Skeletal muscle tissue (tissue), 4 donors: ENCODE data around the gene PNMA6E. TPM values are rescaled to one million over a fixed set of nuclear protein-coding genes. Genes with fewer than 3 reads are reported as not detected.
"Not testable (repeated sequence)": the region's sequence is repeated elsewhere in the genome, so short reads cannot be mapped to it uniquely, and the experiment has no call there.

Experiments
- H3K27ac ChIP-seq: one replicate; pipeline ENCODE4 v1.7.0; 2013; ENCODE audit warnings: mild to moderate bottlenecking, low read depth, low read length, inconsistent platforms
- H3K27me3 ChIP-seq, 3 donors: one replicate each; pipeline ENCODE4 v1.7.0; 2013; ENCODE audit warnings: low read length in 3 of 3; ENCODE audit not compliant: control insufficient read depth in 3 of 3, insufficient read depth in 3 of 3
- H3K36me3 ChIP-seq, 3 donors: one replicate each; pipeline ENCODE4 v1.7.0; 2013; ENCODE audit warnings: low read length in 3 of 3; ENCODE audit not compliant: control insufficient read depth in 3 of 3, insufficient read depth in 3 of 3
- H3K4me1 ChIP-seq, 3 donors: one replicate each; pipeline ENCODE4 v1.7.0; 2013; ENCODE audit warnings: low read length in 3 of 3, mild to moderate bottlenecking in 3 of 3; ENCODE audit not compliant: control insufficient read depth in 3 of 3, insufficient read depth in 3 of 3
- H3K4me3 ChIP-seq, 3 donors: one replicate each; pipeline ENCODE4 v1.7.0; 2013; ENCODE audit warnings: low read length in 3 of 3
- H3K9ac ChIP-seq, 3 donors: one replicate each; pipeline ENCODE4 v1.7.0; 2013; ENCODE audit warnings: low read length in 3 of 3, mild to moderate bottlenecking in 3 of 3, moderate library complexity in 2 of 3, low read depth in 1 of 3
- H3K9me3 ChIP-seq, 3 donors: one replicate each; pipeline ENCODE4 v1.7.0; 2013; ENCODE audit warnings: low read length in 3 of 3; ENCODE audit not compliant: control insufficient read depth in 3 of 3
- total RNA-seq: library from RNA; depleted of rRNA; stranded (reverse); fragments of >200 nt; gene quantifications from one replicate; pipeline ENCODE4 v1.2.3, GENCODE V29; 2014
- donor health status: Osteomylitis.

Gene PNMA6E
- total RNA-seq, 1 donor from 2014 or later = not detected

DNA sequence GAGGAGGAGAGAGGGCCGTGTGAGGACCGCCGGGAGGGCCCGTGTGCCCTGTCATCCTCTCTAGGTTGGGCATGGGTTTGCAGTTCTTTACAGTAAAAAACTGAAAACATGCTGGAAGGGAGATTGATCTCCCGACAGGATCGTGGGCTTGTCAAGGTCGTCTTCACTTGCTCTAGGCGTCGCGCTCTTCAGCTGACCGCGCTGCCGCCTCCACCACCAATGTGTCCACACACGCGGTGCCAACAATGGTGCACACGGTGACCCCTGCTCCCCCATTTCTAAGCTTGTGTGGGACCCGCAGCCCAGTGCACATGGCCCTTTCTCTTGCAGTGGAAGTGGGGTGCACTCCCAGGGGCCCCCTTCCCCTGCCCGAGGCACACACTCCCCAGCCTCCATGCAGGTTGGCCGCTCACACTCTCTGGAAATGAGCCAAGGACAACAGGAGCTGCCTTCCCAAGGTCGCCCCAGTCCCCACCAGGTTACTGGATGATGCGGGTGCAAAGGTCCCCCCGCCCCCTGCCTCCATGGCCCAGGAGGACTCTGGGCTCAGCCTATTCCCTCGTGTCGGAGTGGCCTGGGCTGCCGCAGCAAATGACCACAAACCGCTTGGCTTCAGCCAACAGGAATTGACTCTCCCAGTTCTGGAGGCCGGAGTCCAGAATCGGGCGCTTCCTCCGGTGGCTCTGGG, 8.4 kb upstream of the PNMA6E start:
- Histone ChIP-seq H3K27me3 (peaks cover 7 to 16% (median 7%) of the 10 kb centered on the region in 3 donors), H3K9me3 (no peaks in the 10 kb centered on the region), H3K4me3 (no peak overlapping the region), H3K9ac (no peak overlapping the region), H3K27ac (no peak overlapping the region), H3K36me3 (no peaks in the 10 kb centered on the region), H3K4me1 (peaks cover 0 to 5% (median 4%) of the 10 kb centered on the region in 3 donors)

DNA sequence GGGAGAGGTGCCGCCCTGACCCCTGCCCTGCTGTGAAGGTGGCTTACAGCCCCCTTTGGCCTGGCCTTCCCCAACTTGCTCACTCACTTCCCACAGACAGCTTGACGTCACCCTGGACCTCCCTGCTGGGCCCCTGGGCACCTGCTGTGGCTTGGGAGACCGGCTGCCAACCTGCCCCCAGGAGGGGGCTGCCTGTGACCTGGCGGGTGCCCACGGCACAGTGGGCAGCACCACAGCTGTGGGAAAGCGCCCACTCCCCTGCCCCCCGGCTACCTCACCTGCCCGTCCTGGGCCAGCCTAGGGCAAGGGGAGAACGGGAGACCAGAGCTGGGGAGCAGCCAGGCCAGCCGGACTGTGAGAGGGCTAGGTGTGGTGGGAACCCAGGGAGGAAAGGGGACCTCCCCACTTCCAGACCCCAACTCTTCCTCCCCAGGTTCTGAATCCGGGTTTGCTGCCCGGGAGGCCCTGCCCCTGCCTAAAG, 7.8 kb upstream of the PNMA6E start:
- no peak overlapping the region for H3K27ac ChIP-seq
- H3K4me3 ChIP-seq = no peak overlapping the region
- no peak overlapping the region for H3K9ac ChIP-seq
- no peaks in the 10 kb centered on the region for H3K36me3 ChIP-seq
- peaks cover 7 to 16% (median 7%) of the 10 kb centered on the region in 3 donors for H3K27me3 ChIP-seq
- no peaks in the 10 kb centered on the region for H3K9me3 ChIP-seq
- H3K4me1 ChIP-seq = peaks cover 0 to 5% (median 4%) of the 10 kb centered on the region in 3 donors

DNA sequence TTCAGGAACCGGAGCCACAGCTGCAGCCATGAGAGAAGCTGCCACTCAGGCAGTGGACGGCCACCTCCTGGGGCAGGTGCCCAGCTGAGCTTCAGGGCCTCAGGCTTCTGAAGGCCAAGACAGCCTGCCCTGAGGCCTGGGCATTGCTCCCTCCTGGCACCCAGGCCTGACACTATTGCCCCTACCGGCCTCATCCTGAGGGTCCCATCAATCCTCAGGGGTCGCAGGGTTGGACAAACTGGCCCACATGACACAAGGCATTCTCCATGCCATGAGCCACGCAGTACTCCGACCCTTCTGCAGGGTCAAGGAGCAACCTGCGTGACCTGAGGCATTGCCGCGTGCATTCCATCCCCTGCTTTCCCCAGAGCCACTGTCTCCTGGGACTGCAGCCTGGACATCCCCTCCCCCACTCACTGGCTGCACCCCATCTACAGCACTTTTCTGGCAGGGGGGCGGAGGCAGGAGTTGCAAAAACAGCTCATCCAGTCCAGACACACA, 7.1 kb upstream of the PNMA6E start:
- H3K4me1 ChIP-seq = peaks cover 0 to 5% (median 4%) of the 10 kb centered on the region in 3 donors
- H3K9me3 ChIP-seq = no peaks in the 10 kb centered on the region
- H3K9ac ChIP-seq = no peak overlapping the region
- H3K36me3 ChIP-seq = no peaks in the 10 kb centered on the region
- H3K27ac ChIP-seq = no peak overlapping the region
- peaks cover 7 to 14% (median 7%) of the 10 kb centered on the region in 3 donors for H3K27me3 ChIP-seq
- no peak overlapping the region for H3K4me3 ChIP-seq

DNA sequence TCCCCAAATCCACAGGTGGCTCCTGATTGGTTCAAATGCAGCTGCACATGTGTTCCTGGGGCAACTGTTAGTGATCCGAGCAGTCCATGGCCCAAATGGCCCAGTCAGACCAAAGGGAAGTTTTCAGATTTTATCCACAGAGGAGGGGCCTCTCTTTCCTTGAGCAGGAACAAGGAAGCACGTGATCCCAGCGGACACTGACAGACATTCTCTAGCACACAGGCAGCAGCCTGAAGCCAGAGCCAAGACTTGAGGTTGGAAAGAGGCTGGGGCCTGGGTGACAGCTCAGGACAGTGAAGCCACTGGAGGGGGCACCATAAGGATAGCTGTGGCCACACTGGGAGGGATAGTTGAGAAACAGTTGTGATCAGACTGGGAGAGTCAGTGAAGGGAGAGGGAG, 6.6 kb upstream of the PNMA6E start:
- no peak overlapping the region for H3K9ac ChIP-seq
- H3K4me1 ChIP-seq = peaks cover 0 to 5% (median 4%) of the 10 kb centered on the region in 3 donors
- H3K9me3 ChIP-seq = no peaks in the 10 kb centered on the region
- no peak overlapping the region for H3K4me3 ChIP-seq
- no peaks in the 10 kb centered on the region for H3K36me3 ChIP-seq
- H3K27me3 ChIP-seq = peaks cover 7 to 12% (median 7%) of the 10 kb centered on the region in 3 donors
- no peak overlapping the region for H3K27ac ChIP-seq

DNA sequence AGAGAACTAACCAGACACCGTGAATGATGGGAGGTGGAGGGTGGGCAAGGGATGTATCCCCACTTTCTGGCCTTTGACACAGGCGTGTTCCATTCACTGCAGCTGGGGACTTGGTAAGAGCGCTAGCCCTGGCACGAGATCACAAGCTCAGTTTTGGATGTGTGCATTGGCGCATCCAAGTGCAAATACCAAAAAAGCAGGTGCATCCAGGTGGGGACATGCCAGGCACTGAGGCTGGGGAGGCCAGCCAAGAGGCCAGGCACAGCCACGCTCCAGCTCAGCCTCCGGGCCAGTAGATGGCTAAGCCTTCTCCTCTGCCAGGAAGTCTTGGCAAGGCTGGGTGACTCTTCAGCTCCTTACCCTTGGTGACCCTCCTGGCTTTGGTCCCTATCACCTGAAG, 5.8 kb upstream of the PNMA6E start:
- Histone ChIP-seq H3K36me3 (no peaks in the 10 kb centered on the region), H3K27ac (no peak overlapping the region), H3K9me3 (no peaks in the 10 kb centered on the region), H3K9ac (no peak overlapping the region), H3K4me1 (peaks cover 0 to 1% (median under 1%) of the 10 kb centered on the region in 3 donors), H3K27me3 (peaks cover 3 to 5% (median 4%) of the 10 kb centered on the region in 3 donors), H3K4me3 (no peak overlapping the region)

DNA sequence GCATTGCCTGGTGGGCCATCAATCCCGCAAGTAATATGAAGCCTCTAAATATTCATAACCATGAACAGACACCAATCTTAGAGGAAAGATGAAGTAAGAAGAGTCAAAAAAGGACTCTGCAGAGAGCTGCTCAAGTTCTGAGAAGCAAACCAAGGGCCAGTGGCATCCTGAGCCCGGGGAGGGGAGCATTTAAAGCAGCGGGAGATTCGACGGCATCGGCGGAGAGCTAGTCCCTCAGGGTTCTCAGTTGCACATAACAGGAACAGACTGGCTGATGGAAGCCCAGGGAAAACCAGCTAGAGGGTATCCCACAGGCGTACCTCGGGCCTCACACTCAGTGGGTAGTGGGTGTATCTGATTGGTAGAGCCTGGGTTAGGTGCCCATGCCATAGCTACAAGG, 4.9 kb upstream of the PNMA6E start:
- no peak overlapping the region for H3K27ac ChIP-seq
- H3K9ac ChIP-seq = no peak overlapping the region
- H3K36me3 ChIP-seq = no peaks in the 10 kb centered on the region
- peaks cover 0 to 4% (median 0%) of the 10 kb centered on the region in 3 donors for H3K27me3 ChIP-seq
- no peak overlapping the region for H3K4me3 ChIP-seq
- H3K9me3 ChIP-seq = no peaks in the 10 kb centered on the region
- no peaks in the 10 kb centered on the region for H3K4me1 ChIP-seq

DNA sequence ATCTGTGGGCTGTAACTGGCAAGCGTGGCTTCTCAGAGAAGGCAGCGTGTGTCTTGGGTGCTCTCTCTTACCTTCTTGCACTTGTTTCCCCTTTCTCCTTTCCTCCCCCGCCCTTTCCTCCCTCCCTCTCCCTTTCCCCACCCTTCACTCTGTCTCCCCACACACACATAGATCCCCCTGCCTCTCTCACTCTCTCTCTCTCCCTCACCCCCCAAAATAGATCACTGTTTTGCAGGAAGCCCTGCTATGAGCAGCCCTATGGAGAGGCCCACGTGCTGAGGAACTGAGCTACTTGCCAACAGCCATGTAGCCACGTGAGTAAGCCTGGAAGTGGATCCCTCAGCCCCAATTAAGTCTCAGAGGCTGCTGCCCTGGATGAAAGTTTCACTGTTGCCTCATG, 4.3 kb upstream of the PNMA6E start:
- H3K4me3 ChIP-seq = no peak overlapping the region
- H3K9ac ChIP-seq = no peak overlapping the region
- peaks cover 0 to 4% (median 0%) of the 10 kb centered on the region in 3 donors for H3K27me3 ChIP-seq
- H3K27ac ChIP-seq = no peak overlapping the region
- no peaks in the 10 kb centered on the region for H3K4me1 ChIP-seq
- H3K9me3 ChIP-seq = no peaks in the 10 kb centered on the region
- H3K36me3 ChIP-seq = no peaks in the 10 kb centered on the region

DNA sequence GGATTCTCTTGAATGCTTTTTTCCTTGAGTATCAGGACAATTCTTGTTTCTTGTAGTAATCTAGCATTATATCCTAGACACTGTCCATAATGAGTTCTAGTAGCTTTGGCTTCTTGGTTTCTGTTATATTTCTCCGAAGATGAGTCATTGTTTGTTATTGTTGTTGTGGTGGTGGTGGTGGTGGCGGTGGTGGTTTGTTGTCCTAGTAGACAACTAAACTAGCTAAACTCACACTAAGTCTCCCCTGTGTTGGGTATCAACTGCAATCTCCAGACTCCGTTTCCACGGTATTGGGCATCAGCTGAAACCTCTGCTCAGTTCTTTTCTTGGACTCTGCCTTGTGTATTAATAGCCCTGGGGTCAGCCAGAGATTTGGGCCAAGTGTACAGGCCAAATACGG, 3.2 kb upstream of the PNMA6E start:
- not testable (repeated sequence) for H3K9ac ChIP-seq, H3K27me3 ChIP-seq, H3K4me3 ChIP-seq, H3K27ac ChIP-seq, H3K4me1 ChIP-seq, H3K9me3 ChIP-seq, H3K36me3 ChIP-seq

DNA sequence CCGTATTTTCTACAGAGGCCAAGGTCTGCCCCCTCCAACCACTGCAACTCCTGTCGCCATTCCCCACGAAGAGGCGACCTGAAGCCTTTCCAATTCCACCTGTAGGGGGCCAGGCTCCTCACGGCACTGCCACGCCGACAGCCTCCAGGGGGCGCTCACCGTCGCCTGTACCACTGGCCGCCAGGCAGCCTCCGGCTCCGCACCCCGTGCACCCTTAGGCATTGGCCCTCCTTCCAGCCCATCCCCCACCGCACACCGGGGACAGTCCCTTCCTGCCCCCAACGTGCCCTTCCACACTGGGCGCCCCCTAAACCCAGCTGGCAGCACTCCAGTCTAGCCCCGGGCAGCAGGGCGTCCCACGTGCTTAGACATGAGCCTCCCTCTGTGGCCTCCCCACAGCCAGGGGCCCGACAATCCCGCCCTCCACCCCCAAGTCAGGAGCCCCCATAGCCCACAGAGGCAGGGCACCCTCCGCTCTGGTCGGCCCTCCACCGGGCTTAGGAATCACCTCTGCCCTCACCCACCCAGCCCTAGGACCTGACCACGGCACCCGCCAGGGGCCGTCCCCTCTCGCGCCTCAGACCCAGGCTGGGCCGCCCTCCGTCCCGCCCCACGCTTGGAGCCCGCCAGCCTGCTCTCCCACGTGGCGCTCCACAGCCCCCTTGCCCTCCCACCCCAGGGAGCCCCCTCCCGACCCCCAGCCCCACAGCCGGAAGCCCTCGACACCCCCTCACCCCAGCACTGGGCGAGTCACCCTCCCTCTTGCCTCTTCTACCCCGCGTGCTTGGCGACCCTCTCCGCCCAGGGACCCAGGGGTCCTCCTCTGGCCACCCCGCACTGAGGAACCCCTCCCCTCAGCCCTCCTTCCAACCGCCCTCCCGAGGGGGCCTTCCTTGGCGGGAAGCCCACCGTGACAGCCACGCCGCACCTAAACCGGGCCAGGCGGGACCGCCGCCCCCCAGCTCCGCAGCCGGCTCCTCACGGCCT, 711 bp downstream of the PNMA6E start:
- Histone ChIP-seq H3K27me3 (no peaks in the 10 kb centered on the region), H3K9ac (peak overlapping the region in 1 of 3 donors; percentile 14), H3K4me1 (no peaks in the 10 kb centered on the region), H3K9me3 (no peaks in the 10 kb centered on the region), H3K4me3 (no peak overlapping the region), H3K36me3 (no peaks in the 10 kb centered on the region), H3K27ac (no peak overlapping the region)
